Stimulated activated CD8-positive, alpha-beta memory T cell treated with anti-CD3 and anti-CD28 coated beads, Interleukin-12 subunit alpha, Interleukin-12 subunit beta, amount 100 ng/mL, for 24 hours (primary cell): ENCODE results near the gene CKMT1B.
"Not testable (repeated sequence)": the region's sequence is repeated elsewhere in the genome, so short reads cannot be mapped to it uniquely, and the experiment has no call there.

Source experiments
- DNase-seq: peaks from one replicate; pipeline ENCODE4 v3.0.0-alpha.2; 2020; ENCODE audit errors: extremely low read depth

Gene CKMT1B

GRCh38 chr15:43593328-43594190 is at the start of gene CKMT1B:
CKMT1B (plus strand) TSS chr15:43594027; CDS start chr15:43594219, 192 bp downstream.
- not testable (repeated sequence) for DNase-seq

DNA sequence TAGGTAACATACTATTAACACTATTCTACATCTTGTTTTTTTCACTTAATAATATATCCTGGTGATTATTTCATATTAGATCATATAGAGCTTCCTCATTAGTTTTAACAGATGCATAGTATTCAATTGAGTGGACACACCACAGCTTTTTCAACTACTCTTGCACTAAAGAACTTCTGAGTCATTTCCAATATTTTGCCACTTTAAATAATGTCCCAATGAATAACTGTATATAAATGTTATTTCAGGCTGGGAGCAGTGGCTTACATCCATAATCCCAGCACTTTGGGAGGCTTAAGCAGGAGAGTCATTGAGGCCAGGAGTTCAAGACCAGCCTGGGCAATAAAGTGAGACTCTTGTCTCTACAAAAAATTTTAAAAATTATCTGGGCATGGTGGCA is 49.6 kb upstream of the CKMT1B start:
- DNase-seq: no peak

- DNase-seq: no peak
Observed at GRCh38 chr15:43545426-43545825, 48.4 kb upstream of the CKMT1B start.

GRCh38 chr15:43547539-43547938 is 46.3 kb upstream of the CKMT1B start:
- DNase-seq: no peak

DNA sequence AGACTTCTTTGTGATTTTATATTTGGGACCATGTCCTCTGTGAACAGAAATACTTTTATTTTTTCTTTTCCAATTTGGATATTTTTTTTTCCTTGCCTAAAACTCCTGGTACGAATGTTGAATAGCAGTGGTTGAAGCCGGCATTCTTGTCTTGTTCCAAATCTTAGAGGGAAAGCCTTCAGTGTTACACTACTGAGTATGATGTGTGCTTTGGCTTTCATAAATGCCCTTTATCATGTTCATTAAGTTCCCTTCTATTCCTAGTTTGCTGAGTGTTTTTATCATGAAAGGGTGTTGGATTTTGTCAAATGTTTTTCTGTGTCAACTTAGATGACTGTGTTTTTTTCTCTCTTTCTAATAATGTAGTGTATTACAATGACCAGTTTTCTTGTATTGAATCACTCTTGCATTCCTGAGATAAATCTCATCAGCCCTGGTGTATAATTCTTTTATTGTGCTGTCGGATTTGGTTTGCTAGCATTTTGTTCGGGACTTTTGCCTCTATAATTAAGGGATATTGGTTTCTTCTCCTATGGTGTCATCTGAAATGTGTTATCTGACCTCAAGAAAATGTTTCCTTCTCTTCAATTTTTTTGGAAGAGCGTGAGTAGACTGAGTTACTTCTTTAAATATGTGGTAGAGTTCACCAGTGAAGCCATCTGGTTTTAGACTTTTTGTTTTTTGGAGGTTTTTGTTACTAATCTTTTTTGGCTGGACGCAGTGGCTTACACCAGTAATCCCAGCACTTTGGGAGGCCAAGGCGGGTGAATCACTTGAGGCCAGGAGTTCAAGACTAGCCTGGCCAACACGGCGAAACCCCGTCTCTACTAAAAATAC is 43.1 kb upstream of the CKMT1B start:
- DNase-seq: no peak

- DNase-seq: no peak
Observed at GRCh38 chr15:43552256-43552655, 41.6 kb upstream of the CKMT1B start.

GRCh38 chr15:43552986-43553385 is 40.8 kb upstream of the CKMT1B start:
- DNase-seq: no peak

- not testable (repeated sequence) for DNase-seq
Observed at GRCh38 chr15:43562753-43563152, 31.1 kb upstream of the CKMT1B start.

- DNase-seq: not testable (repeated sequence)
Observed at GRCh38 chr15:43563793-43564192, 30.0 kb upstream of the CKMT1B start.

DNA sequence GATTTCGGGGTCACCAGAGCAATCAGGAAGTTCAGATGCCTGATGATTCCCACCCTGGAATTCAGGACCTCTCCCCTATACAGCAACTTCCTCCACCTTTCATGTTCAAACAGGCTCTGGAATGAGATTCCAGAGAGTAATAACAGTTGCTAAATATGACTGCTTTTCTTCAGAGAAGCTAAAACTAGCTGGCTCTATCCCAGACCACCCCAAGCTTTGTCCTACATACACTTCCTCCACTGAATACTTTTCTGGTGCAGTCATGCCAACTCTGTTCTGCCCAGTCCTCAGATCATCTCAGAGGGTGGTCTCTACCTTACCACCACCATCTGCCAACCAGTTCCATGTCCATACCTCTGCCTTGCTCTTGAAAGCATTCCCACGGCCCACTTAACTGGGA is 27.2 kb upstream of the CKMT1B start:
- not testable (repeated sequence) for DNase-seq

DNA sequence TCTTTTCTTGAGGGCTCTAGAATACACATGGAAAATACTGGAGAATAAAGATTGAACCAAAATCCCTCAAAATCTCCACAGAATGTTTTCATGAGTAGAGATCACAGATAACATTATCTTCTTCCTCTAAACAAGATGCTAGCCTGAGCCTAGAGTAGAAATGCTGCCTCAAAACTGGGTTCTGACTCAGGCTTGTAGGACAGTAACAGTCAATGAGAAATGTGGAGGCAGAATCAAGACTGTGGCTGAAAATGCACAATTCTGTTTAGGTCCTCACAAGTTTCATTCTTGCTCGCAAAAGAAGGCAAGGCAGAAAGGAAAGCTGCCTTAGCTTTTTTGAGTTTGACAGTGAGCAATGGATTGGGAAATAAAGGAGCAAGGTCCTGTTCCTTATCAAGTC is 19.2 kb upstream of the CKMT1B start:
- not testable (repeated sequence) for DNase-seq

- not testable (repeated sequence) for DNase-seq
Observed at GRCh38 chr15:43589778-43590466, 3.9 kb upstream of the CKMT1B start, which contains the start of gene PPIP5K1. PPIP5K1 (minus strand) TSS chr15:43590208; CDS start chr15:43584504, 5,704 bp downstream.

DNA sequence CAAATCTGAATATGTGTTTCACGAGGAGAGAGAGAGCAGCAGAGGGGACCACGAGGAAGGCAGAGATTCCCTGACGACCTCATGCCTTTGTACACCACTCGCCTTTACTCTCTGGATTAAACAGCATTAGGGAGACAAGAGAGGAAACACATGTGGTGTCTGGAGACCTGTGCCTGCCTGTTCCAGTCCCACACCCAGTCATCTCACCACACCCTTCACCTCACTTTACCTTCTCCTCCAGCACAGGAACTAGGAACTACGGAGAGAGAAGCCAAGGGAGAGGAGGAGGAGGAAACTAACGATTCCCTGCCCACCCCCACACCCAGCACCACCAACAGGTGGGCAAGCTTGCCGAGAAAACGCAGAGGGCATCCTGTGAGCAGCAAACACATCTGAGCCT is 986 bp upstream of the CKMT1B start:
- not testable (repeated sequence) for DNase-seq

- not testable (repeated sequence) for DNase-seq
Observed at GRCh38 chr15:43599131-43599530, 5.3 kb downstream of the CKMT1B start.

DNA sequence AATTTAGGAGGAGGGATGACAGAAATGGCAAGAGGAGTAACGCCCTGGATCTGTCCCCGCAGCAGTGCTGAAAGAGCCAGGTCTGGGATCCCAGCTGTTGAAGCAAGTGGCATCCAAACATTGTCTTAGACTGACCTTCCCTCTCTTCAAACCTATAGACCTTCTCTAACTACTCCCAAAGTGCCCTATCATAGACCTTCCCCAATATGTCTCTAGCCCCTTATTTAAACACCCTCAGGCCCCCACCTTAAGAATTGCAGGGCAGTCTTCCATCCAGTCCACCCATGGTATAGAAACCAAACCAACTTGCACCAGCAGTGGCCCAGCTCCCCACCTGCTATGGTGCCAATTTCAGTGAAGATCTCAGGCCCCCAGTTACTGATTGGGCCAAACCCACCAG is 6.4 kb downstream of the CKMT1B start:
- DNase-seq: not testable (repeated sequence)

DNA sequence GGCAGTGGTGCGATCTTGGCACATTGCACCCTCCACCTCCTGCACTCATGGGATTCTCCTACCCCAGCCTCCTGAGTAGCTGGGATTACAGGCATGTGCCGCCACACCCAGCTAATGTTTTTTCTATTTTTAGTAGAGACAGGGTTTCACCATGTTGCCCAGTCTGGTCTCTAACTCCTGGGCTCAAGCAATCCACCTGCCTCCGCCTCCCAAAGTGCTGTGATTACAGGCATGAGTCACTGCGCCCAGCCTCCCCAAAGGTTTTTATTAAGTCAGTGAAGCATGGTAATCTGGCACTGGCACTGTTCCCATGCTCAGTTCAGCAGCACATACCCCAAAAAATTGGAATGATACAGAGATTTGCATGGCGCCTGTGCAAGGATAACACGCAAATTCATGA is 8.4 kb downstream of the CKMT1B start:
- not testable (repeated sequence) for DNase-seq

DNA sequence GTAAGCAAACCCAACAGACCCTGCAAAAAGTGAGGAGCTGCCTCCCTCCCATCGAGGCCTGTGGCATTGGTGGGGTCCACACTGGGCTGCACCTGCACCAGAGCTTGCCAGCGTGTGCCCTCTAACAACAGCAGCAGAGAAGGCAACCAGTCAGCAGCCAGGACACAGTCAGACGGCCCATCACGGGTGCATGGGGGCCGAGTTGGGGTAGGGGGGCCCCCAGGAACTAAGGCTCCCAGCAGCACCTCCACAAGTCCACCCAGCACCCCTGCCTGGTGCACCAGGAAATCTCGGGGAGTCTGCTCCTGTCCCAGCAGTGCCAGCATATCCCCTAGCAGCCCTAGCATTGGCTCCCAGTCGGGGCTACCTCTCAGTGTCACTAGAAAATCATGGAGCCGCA is 23.9 kb downstream of the CKMT1B start:
- DNase-seq: not testable (repeated sequence)

DNA sequence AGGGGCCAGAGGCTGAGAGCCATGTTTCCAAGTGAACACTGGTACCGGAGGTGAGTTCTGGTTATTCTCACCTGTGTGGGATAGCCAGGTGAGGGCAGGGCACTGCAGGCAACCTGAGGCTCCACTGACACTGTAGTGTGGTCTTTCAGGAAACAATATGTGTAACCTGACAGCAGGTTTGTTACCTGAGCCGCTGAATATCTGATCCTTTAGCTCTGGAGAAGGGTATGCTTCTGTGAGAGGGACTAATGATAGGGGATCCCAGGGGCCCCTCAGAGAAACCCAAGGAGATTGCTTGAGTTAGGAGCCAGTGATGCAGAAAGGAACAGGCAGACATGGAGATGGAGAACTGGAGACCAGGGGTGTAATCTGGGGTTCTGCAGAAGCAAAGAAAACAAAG is 24.9 kb downstream of the CKMT1B start, which contains the start of gene STRC:
STRC (minus strand) TSS at position 101 of the 400 bp plus-strand sequence; CDS start at position 23, 78 bp downstream.
- not testable (repeated sequence) for DNase-seq

- not testable (repeated sequence) for DNase-seq
Observed at GRCh38 chr15:43622068-43622799, 28.4 kb downstream of the CKMT1B start.

- DNase-seq: no peak
Observed at GRCh38 chr15:43625106-43625505, 31.3 kb downstream of the CKMT1B start.

DNA sequence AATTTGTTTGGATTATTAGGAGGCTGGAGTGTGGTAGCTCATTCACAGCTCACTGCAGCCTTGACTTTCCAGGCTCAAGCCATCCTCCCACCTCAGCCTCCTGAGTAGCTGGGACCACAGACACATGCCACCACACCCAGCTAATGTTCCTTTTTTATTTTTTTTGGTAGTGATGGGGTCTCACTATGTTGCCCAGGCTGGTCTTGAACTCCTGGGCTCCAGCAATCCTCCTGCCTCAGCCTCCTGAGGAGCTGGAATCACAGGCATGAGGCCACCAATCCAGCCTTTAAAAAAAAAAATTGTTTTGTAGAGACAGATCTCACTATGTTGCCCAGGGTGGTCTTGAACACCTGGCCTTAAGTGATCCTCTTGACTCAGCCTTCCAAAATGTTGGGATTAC is 33.1 kb downstream of the CKMT1B start:
- not testable (repeated sequence) for DNase-seq
